Mesenteric fat pad (tissue), 1 donor: ENCODE data around the gene HPD. TPM values are rescaled to one million over a fixed set of nuclear protein-coding genes. Genes with fewer than 3 reads are reported as not detected.
"Not testable (repeated sequence)": the region's sequence is repeated elsewhere in the genome, so short reads cannot be mapped to it uniquely, and the experiment has no call there.

Experiments
- DNase-seq: peaks from one replicate; pipeline ENCODE4 v3.0.0-alpha.2; 2020; ENCODE audit warnings: low spot score
- total RNA-seq: library from RNA; stranded (reverse); fragmentation: NEBNext Ultra II Directional; extraction: Animal tissue kit (Norgen Biotek cat#: 25700); gene quantifications from one replicate; pipeline ENCODE4 v1.2.1, GENCODE V29; 2021
- donor health status: DM: yes; HTN: yes; CAD: no.

Gene HPD
- total RNA-seq, 1 donor from 2014 or later, result 2.2 TPM

DNA sequence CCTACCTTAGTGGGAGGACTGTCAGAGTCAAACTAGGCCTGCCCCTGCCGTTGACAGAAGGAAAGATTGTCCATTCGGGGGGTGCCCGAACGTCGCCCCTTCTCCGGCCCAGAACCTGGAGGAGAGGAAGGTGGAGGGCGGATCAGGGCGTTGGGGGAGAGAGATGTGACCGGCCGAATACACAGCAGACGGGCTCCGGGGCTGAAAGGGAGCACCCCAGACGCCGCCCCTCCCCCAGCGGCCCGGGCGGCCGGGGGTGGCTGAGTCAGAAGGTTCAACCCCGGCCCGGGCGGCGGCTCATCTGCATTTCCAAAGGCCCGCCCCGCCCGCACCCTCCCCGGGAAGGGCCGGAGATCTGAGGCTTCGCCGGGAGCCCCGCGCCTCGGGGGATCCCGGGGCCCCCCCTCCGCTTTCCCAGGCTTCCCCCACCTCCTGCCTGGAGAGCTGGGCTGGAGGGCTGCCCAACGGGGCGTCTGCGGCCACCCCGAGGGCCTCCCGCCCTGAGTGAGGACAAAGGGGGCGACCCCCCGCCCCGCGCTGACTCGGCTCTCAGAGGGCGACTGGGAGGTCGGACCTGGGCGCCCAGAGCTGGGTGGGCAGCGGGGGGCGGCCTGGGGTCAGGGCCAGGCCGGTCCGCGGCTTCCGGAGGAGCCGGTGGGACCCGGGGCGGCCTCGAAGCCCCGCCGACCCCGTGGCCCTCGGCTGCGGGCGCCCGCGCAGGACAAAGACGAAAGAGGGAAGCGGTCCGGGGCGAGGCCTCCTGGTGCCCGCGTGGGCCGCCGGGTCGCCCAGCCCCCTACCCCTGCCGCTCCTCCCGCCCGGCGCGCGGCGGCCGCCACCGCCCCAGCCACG is 58.6 kb downstream of the HPD start:
- peak; percentile 97 for DNase-seq

DNA sequence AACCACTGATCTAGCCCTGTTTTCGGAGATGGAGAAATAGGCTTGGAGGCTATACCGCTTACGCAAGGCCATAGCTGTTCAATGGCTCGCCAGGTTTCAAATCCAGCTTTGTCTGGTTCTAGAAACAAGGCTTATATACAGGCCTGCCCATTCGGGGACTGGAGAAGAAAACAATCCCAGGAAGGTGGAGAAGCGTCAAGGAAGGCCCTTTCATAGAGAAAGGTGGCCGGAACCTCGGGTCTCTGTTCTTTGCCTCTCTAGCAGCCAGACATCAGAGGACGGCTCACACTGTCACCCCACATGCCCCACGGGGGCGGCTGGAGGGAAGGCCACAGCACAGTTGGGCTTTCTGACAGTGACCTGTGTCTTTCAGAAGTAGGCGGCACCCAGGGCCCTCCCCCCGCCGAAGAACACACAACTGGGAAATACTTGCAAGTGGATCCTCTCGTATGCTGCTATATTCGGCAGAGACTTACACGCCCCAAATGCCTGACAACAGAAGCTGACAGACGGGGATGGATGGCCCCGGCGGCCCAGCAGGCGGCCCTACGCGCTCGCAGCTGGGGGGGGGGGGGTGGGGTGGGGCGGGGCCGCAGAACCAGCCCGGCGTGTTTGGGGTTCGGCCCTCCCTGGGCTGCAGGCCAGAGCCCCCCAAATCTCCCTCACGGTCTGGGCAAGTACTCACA is 59.4 kb downstream of the HPD start:
- peak; percentile 91 for DNase-seq

DNA sequence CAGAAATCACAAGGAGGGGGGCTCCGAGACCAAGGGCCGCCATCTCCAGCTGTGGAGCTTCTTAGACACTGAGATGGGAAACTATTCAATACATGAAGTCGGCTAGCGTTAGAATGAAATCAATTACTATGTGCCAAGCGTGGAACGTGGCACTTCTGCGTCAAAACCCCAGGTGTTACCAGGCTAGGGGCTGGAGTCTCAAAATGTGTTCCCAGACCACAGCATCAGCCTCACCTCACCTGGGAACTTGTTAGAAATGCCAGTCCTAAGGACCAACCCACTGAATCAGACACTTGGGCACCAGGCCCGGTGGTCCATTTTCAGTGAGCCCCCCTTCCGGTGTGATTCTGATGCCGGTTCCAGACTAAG is 59.9 kb downstream of the HPD start:
- DNase-seq, result no peak

DNA sequence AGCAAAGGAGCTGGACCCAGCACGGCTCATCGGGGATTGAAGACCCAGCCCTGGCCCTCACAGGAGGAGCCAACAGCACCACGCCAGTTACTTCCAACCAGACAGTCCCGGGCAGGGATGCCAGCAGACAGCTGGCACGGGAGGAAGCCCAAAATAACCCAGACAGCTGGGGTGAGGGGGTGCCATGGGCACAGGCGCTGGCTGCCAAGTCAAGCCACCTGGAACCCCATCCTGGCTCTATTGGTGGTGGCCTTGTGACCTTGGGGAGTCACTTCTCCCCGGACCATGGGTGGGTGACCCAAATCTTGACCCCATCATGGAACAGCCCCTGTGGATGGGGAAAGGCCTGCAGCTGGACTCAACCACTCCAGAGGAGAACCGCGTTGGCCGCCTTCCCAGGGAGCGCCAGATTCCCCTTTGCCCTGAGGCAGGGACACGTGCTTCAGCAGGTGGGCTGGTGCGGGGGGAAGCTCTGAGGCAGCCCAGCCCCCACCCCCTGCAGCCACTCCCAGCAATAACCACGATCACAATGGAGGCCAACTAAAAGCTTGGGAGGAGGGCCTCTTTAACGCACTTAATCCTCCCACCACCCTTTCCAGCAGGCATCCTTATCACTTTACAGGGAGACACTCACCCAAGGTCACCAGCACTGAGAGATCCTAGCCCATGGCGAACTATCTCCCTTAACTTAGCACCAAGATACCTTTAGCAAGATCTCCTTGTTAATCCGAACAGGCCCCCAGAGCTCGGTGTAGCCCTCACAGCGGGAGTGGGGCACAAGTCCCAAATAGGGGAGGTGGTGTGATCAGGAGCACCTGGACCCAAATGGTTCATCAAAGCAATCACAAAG is 60.5 kb downstream of the HPD start:
- DNase-seq, result no peak

DNA sequence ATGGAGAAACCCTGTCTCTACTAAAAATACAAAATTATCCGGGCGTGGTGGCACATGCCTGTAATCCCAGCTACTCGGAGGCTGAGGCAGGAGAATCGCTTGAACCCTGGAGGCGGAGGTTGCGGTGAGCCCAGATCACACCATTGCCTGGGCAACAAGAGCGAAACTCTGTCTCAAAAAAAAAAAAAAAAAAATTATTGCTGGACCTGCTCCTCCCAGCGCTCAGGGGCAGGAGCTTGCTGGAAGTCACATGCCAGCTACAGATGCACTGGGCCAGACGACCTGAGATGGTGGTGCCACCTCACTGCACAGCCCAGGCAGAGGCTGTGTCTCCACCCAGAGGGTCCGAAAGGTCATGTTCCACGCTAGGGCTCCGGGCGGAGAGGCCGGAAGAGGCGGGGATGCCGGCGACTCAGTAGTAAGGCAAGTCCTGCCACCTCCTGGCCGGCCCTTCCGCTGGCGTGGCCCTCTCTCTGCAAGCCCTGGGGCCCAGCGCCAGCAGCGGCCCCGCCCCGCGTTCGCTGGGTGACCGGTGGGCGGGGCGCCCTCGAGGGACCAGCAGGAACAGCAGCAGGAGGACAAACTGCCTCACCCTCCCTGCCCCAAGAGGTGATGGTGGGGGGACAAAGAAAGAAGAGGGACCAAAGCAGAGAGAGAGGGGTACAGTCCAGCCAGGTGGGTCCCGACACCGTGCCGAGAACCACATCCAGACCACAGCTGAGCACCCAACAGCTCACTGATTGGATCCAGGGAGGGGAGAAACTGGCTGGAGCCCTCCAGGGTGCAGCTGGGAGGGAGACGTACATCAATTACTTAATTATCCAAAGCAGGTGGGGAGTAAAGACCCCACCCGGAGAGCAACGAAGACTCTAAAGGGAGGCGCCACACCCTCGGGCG is 61.6 kb downstream of the HPD start:
- peak; percentile 97 for DNase-seq

DNA sequence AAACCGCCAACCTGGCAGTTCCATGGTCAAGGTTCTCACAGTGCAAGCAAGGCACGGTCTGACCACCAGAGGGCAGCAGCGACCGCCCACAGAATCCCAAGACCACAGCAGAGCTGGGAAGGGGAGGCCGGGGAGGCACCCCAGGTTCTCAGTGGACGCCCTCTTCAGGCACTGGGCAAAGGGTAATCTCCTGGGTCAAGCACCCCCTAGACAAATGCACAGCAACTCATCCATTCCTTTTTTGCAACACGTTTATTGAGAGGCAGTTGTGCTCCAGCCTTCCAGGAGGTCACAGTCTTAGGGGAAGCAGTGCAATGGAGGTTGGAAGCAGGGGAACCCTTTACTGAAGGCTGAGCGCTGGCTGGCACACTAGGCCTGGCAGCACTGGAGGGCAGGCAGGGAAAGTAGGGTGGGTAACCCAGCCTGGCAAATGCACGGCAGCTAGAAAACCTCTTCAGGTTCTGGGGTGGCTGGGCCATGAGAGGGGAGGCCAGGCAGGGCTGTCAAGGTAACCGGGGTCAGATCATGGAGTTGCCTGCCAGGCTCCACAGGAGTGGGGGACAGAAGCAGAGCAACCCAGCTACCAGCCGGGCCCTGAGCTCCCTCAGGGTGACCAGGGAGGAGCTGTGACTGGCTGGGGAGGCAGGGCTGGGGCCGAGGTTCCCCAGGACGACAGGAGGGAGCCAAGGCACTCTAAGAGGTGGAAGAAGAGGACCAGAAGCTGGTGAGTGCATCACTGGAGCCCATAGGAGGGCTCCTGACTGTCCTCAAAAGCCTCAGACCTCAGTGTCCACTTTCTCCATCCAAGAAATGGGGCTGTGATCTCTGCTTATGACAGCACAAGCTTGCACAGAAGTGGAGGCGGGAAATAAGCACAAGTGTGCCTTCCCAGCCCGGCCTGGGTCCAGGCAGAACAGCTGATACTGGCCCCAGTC is 63.4 kb downstream of the HPD start:
- DNase-seq, result peak; percentile 96

DNA sequence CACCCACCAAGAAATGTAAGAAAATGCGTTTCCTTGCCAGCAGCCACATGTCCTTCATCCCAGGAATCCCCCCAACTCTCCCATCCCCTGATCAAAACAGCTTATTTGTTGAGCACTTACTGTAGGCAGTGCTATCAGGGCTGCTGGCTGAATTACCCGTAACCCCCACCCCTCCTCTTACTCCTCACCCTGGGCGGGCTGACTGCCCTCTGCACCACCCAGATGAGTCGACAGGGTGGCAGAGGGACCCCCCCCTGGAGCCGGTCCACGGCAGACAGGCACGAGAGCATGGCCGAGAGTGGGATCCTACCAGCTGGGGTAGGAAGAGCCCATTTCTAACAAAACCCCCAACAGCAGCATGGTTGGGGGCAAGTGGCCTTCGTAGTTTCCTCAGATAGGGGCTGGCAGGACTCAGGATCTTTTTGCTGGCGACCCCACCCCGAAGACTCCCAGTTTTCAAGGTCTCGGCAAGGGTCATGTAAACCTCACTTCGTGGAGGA is 64.1 kb downstream of the HPD start:
- no peak for DNase-seq

DNA sequence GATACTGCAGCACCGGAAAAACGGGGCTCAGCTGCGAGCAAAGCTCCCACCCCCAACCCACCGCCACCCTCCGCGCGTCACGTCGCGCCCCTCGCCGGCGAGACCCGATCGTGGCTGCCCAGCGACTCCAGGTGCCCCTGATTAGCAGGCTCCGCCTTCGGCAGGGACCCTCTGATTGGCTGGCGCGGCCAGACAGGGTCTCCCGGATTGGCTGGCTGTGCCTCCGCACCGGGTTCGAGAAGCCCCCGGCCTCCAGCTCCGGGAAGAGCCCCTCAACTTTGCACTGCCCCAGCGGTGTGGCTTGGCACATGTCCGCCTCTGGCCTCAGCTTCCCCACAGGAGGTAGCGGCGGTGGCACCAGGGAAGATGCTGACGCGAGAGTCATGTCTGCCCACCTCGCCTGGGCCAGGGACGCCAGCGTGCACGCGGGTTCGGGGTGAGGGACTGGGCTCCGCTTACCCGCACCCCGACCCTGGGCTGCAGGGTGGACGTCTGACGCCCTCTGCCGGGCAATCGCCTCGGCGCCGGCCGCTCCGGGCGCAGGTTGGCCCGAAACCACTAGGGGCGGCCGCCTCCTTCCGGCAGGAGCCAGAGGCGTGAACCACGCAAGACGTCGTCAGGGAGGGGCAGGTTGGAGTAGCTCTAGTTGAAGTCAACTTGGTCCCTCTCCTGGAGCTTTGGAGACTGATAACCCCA is 64.7 kb downstream of the HPD start:
- peak; percentile 97 for DNase-seq

DNA sequence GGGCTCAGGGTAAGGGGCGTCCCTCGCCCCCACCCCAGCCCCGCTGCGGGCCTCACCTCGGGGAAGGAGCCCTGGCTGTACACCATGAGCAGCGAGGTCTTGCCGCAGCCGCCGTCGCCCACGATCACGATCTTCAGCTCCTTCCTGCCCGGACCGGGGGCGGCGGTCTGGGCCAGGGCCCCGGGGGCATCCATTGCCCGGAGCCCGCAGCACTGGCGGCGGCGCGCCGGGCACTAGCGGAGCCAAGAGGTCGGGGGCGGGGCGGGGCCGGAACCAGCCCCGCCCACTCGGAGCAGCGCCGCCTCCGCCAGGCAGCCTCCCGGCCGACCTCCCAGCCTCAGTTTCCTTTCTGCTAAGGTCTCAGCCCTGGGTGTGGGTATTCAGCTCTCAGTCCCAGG is 65.2 kb downstream of the HPD start, which contains the start of gene RHOF:
Gene RHOF, minus strand, starts transcription at position 249 of the 398 bp plus-strand sequence. Its CDS starts 55 bp downstream, at position 194.
- DNase-seq, result no peak

DNA sequence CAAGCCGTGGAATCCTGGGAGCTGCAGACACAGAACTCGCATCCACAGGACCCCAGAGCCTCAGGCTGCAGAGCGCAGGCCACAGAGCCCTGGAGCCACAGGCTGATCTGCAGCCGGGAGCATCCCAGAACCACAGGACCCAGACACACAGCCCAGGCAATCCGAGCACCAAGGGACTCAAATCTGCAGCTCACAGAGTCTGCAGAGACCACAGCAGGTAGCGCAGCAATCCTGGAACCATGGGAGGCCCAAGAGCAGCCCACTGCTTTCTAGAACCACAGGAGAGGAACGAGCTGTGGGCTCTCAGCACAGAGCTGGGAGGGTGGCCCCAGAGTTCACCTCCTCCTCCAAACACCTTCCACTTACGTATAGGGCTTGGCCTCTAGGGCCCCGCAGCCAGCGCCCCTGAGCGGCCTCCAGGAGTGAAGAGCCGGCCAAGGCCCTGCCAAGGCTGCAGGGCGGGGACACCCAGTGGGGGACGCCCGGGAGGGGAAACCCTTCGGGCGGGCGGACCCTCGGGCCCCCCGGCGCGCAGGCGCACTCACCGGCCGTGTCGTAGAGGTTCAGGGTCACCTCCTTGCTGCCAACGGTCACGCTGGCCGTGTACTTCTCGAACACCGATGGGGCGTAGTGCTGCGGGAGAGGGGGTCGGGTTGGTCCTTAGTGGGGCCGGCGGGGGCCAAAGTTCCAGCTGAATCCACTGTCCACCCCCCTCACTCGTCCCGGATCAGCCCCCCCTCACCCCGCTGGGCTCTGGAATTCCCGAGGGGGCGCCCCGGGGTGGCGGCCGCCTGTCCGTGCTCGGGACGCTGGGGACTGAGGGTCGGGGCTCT is 65.8 kb downstream of the HPD start:
- no peak for DNase-seq

DNA sequence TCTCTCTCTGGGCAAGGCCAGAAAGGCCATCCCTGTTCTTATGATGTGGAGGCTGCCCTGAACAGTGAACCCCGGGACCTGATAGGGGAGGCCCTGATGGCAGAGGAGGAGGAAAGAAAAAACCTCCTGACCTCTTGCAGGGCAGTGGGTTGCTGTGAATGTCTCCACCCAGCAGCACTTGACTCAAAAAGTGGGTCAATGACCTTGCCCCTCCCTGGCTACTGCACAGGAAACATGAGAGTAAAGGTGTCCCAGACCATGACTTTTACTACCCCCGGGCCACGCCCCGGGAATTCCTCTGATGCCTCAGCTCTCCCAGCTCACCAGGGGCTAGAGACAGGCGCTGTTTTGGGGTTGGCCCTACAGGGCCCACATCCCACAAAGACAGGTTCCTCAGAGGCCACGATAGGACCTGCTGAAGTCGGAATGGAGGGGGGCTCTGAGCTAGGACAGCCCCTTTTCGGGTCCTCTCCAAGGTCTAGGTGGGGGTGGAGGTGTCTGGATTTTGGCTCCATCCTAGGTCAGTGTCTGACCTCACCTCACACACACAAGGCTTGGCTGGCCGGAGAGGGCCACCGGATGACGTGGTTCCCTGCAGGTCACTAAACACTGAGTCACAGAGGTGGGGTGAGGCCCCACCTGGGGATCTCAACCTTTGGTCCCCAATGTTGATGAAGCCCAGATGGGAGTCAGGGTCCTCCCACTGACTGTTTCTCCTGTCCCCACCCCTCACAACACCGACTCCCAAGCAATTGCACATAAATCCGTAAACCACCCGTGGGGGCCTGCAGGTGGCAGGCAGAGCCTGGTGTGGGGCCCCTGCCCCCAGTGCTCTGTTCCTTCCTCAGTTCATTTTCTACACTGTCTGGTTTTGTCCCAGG is 66.7 kb downstream of the HPD start:
- DNase-seq, result no peak

DNA sequence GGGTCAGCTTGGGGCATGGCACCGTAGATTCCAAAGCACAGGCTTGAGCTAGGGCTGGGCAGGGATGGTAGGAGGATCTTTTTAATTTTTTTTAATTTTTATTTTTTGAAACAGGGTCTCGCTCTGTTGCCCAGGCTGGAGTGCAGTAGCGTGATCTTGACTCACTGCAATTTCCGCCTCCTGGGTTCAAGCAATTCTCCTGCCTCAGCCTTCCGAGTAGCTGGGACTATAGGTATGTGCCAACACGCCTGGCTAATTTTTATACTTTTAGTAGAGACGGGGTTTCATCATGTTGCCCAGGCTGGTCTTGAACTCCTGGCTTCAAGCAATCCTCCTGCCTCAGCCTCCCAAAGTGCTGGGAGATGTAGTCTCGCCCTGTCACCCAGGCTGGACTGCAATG is 67.9 kb downstream of the HPD start:
- DNase-seq, result not testable (repeated sequence)

DNA sequence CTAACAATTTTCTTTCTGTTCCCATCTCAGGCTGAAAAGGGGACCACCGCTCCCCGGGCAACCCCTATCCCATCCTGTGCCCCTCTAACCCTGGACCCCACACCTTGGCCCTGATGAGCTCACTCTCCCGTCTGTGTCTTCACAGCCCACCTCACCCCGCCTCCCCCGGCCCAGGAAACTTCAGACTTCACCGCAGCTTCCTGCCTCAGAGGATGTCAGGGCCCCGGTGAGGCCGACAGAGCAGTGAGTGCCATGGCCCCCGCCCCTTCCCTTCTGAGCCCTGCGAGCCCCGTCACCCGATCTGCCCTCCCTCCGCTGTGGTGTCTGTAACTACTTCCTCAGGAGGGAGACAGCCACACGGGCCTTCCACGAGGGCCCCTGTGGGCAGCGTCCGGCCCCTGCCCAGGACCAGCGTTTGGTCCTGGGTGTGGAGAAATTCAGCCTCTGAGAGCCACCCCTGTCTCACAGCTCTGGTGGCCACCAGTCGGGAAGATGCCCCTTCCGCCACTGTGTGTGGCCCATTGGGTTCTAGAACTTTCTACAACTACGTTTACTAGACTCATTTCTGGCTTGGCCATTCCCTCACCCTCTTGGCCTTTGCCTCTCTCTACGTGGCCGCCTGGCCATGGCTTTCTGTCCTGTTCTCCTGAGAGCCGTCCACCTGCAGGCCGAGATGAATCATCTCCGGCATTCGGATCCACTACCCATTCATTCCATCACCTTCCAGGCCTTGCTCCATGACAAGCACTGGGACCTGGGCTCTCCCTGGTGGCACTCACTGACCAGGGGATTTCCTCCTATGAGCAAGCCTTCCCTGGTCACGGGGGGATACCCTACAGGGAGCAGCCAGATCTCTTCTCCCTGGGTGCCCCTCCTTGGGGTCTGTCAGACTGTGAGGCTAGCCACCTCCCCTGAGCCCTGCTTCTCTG is 68.6 kb downstream of the HPD start:
- DNase-seq, result peak; percentile 91
